GM12872 (cell line): ENCODE measurements around the gene SEMA4D.

Source experiments
- CTCF ChIP-seq: IDR thresholded peaks from 3 replicates; pipeline ENCODE4 v1.5.1; 2011; ENCODE audit warnings: low read depth, mild to moderate bottlenecking, low read length, moderate library complexity; ENCODE audit not compliant: insufficient read depth

Gene SEMA4D

GRCh38 chr9:89501311-89501898 lies 3.5 kb upstream of the SEMA4D start:
- TF ChIP-seq CTCF = no peak

- TF ChIP-seq CTCF = no peak
These were observed 2.1 kb upstream of the SEMA4D start for GRCh38 chr9:89500008-89500407.

- TF ChIP-seq CTCF = no peak
These were observed 1.1 kb upstream of the SEMA4D start for GRCh38 chr9:89498852-89499480.

GRCh38 chr9:89497257-89497963 lies 503 bp downstream of the SEMA4D start:
- no peak for TF ChIP-seq CTCF

GRCh38 chr9:89496645-89497256 lies 1.2 kb downstream of the SEMA4D start:
- TF ChIP-seq CTCF = no peak

- no peak for TF ChIP-seq CTCF
These were observed 1.9 kb downstream of the SEMA4D start for GRCh38 chr9:89495824-89496560.

- TF ChIP-seq CTCF = no peak
These were observed 3.7 kb downstream of the SEMA4D start for GRCh38 chr9:89494199-89494598.
